DND-41 (cell line): ENCODE data around the gene PGBD2.

Source experiments
- ATAC-seq: fragments of 200-7000 bp; cut with Tn5 transposase; 3 replicates; pipeline ENCODE4 v1.9.1; 2021; ENCODE audit warnings: low read depth; ENCODE audit not compliant: insufficient read depth
- DNase-seq: peaks from one replicate; pipeline ENCODE4 v3.0.0-alpha.2; 2020
- H2AFZ ChIP-seq: 2 replicates; pipeline ENCODE4 v1.6.0; 2012; ENCODE audit warnings: low read depth, low read length
- H3K27ac ChIP-seq: 2 replicates; pipeline ENCODE4 v1.5.1; 2012; ENCODE audit warnings: low read length, inconsistent platforms
- H3K27me3 ChIP-seq: fragments of 200-600 bp; sonication (generic); 2 replicates; pipeline ENCODE4 v1.6.0; 2012; ENCODE audit warnings: low read length, mild to moderate bottlenecking, inconsistent platforms; ENCODE audit not compliant: insufficient read depth, poor library complexity
- H3K36me3 ChIP-seq: 2 replicates; pipeline ENCODE4 v1.5.1; 2012; ENCODE audit warnings: low read length, inconsistent platforms; ENCODE audit not compliant: insufficient read depth
- H3K4me1 ChIP-seq: 2 replicates; pipeline ENCODE4 v1.5.1; 2012; ENCODE audit warnings: mild to moderate bottlenecking, low read length; ENCODE audit not compliant: insufficient read depth
- H3K4me2 ChIP-seq: 2 replicates; pipeline ENCODE4 v1.6.0; 2012; ENCODE audit warnings: mild to moderate bottlenecking, moderate library complexity, low read length, inconsistent platforms; ENCODE audit not compliant: insufficient read depth
- H3K4me3 ChIP-seq, 2 experiments: fragments of 200-600 bp in 1 of 2; shearing (Covaris generic) in 1 of 2; 2 replicates each; pipeline ENCODE4 v1.5.1; 2012 to 2016; ENCODE audit warnings: inconsistent platforms in 2 of 2, low read length in 2 of 2, mild to moderate bottlenecking in 2 of 2, low read depth in 1 of 2, moderate library complexity in 1 of 2
- H3K79me2 ChIP-seq: 2 replicates; pipeline ENCODE4 v1.6.0; 2012; ENCODE audit warnings: low read length, inconsistent platforms; ENCODE audit not compliant: insufficient read depth
- H3K9ac ChIP-seq: 2 replicates; pipeline ENCODE4 v1.6.0; 2012; ENCODE audit warnings: low read depth, mild to moderate bottlenecking, inconsistent platforms, low read length, moderate library complexity
- H3K9me3 ChIP-seq: 2 replicates; pipeline ENCODE4 v1.5.1; 2012; ENCODE audit warnings: low read length, moderate library complexity, mild to moderate bottlenecking, inconsistent platforms; ENCODE audit not compliant: insufficient read depth, severe bottlenecking
- H4K20me1 ChIP-seq: 2 replicates; pipeline ENCODE4 v1.6.0; 2012; ENCODE audit warnings: low read length; ENCODE audit not compliant: insufficient read depth
- CTCF ChIP-seq: IDR thresholded peaks from 2 replicates; pipeline ENCODE4 v1.5.1; 2012; ENCODE audit warnings: borderline replicate concordance, low read length, moderate library complexity, mild to moderate bottlenecking; ENCODE audit not compliant: poor library complexity, severe bottlenecking; ENCODE audit errors: extremely low read depth
- EZH2 ChIP-seq: IDR thresholded peaks from 3 replicates; pipeline ENCODE4 v1.6.1; 2012; ENCODE audit warnings: borderline replicate concordance, low read depth, mild to moderate bottlenecking, moderate library complexity, low read length, inconsistent platforms; ENCODE audit not compliant: severe bottlenecking

The PGBD2 gene

GRCh38 chr1:248871837-248872401, 34.1 kb upstream of the PGBD2 start:
- H3K9ac ChIP-seq = no peak overlapping the region
- no peaks in the 10 kb centered on the region for H4K20me1 ChIP-seq
- no peaks in the 10 kb centered on the region for H3K79me2 ChIP-seq
- ATAC-seq (no peak), DNase-seq (no peak)
- no peak overlapping the region for H3K4me3 ChIP-seq
- H3K4me1 ChIP-seq = peaks cover 18% of the 10 kb centered on the region
- H3K9me3 ChIP-seq = no peaks in the 10 kb centered on the region
- peak overlapping the region; percentile 27; the same call in 1 of the 2 replicates for H3K4me2 ChIP-seq
- no peaks in the 10 kb centered on the region for H3K27me3 ChIP-seq
- H3K36me3 ChIP-seq = no peaks in the 10 kb centered on the region
- TF ChIP-seq CTCF (no peak), EZH2 (no peak)
- no peak overlapping the region for H3K27ac ChIP-seq
- no peak overlapping the region for H2AFZ ChIP-seq

- no peaks in the 10 kb centered on the region for H3K36me3 ChIP-seq
- peak overlapping the region; percentile 77 for H3K4me2 ChIP-seq
- TF ChIP-seq CTCF (no peak), EZH2 (no peak)
- H3K4me3 ChIP-seq = peak overlapping the region; percentile 24 to 67; a peak in 3 of 4 replicates
- H3K4me1 ChIP-seq = peaks cover 18% of the 10 kb centered on the region
- no peaks in the 10 kb centered on the region for H3K27me3 ChIP-seq
- no peaks in the 10 kb centered on the region for H3K79me2 ChIP-seq
- DNase-seq (peak; percentile 62), ATAC-seq (peak; percentile 67)
- H3K9ac ChIP-seq = peak overlapping the region; percentile 66
- H3K9me3 ChIP-seq = no peaks in the 10 kb centered on the region
- peak overlapping the region; percentile 89 for H3K27ac ChIP-seq
- no peaks in the 10 kb centered on the region for H4K20me1 ChIP-seq
- H2AFZ ChIP-seq = peak overlapping the region; percentile 57
Observed at GRCh38 chr1:248872752-248873408, 33.2 kb upstream of the PGBD2 start.

- Histone ChIP-seq H3K27me3 (no peaks in the 10 kb centered on the region), H3K4me1 (peaks cover 18% of the 10 kb centered on the region), H3K9me3 (no peaks in the 10 kb centered on the region), H3K36me3 (no peaks in the 10 kb centered on the region), H4K20me1 (no peaks in the 10 kb centered on the region), H3K79me2 (no peaks in the 10 kb centered on the region), H2AFZ (peak overlapping the region; percentile 57), H3K4me2 (peak overlapping the region; percentile 77), H3K4me3 (peak overlapping the region; percentile 24 to 67; a peak in 3 of 4 replicates), H3K27ac (peak overlapping the region; percentile 89), H3K9ac (peak overlapping the region; percentile 66)
- TF ChIP-seq CTCF (peak; percentile 5), EZH2 (no peak)
- ATAC-seq (peak; percentile 81), DNase-seq (peak; percentile 96)
Observed at GRCh38 chr1:248873409-248873992, 32.5 kb upstream of the PGBD2 start.
